KMS-11 (cell line): Measurements from ENCODE around the gene MUC2.

ENCODE experiments used
- H2AFZ ChIP-seq: fragments of 200-600 bp; sonication (generic); 2 replicates; pipeline ENCODE4 v1.6.1; 2016; ENCODE audit warnings: antibody characterized with exemption, mixed run types, low read depth
- H3K27ac ChIP-seq: fragments of 200-600 bp; sonication (generic); 2 replicates; pipeline ENCODE4 v1.6.1; 2016; ENCODE audit warnings: mild to moderate bottlenecking, mixed run types
- H3K27me3 ChIP-seq: fragments of 200-600 bp; sonication (generic); 2 replicates; pipeline ENCODE4 v1.6.1; 2017; ENCODE audit warnings: mild to moderate bottlenecking, low read depth, mixed run types, moderate library complexity; ENCODE audit not compliant: insufficient read depth
- H3K36me3 ChIP-seq: fragments of 200-600 bp; sonication (generic); 2 replicates; pipeline ENCODE4 v1.6.1; 2017; ENCODE audit warnings: mild to moderate bottlenecking, mixed run types; ENCODE audit not compliant: insufficient read depth
- H3K4me1 ChIP-seq: fragments of 200-600 bp; sonication (generic); 2 replicates; pipeline ENCODE4 v1.6.1; 2016; ENCODE audit warnings: mild to moderate bottlenecking, low read depth, mixed run types; ENCODE audit not compliant: poor library complexity, severe bottlenecking
- H3K4me2 ChIP-seq: fragments of 200-600 bp; sonication (generic); 2 replicates; pipeline ENCODE4 v1.7.0; 2016; ENCODE audit warnings: mild to moderate bottlenecking, mixed run types
- H3K4me3 ChIP-seq: fragments of 200-600 bp; sonication (generic); IDR thresholded peaks from 2 replicates; pipeline ENCODE4 v1.6.1; 2017; ENCODE audit warnings: low read depth, low read length, mixed read lengths; ENCODE audit not compliant: insufficient read depth
- H3K79me2 ChIP-seq: fragments of 200-600 bp; sonication (generic); 2 replicates; pipeline ENCODE4 v1.6.1; 2016; ENCODE audit warnings: low read depth, mixed run types; ENCODE audit not compliant: insufficient read depth
- H3K9ac ChIP-seq: fragments of 200-600 bp; sonication (generic); 2 replicates; pipeline ENCODE4 v1.6.1; 2016; ENCODE audit warnings: mild to moderate bottlenecking, mixed run types
- H4K20me1 ChIP-seq: fragments of 200-600 bp; sonication (generic); 2 replicates; pipeline ENCODE4 v1.6.1; 2016; ENCODE audit warnings: mild to moderate bottlenecking, mixed run types; ENCODE audit not compliant: insufficient read depth
- CTCF ChIP-seq: fragments of 200-600 bp; sonication (generic); conservative IDR thresholded peaks from 2 replicates; pipeline ENCODE4 v1.6.1; 2017; ENCODE audit warnings: low read depth, mild to moderate bottlenecking, antibody characterized with exemption, low read length, moderate library complexity, mixed read lengths

MUC2 gene

GRCh38 chr11:1029654-1030053 lies 45.0 kb upstream of the MUC2 start:
- Histone ChIP-seq H3K27me3 (peaks cover 16% of the 10 kb centered on the region; the same call in 1 of the 2 replicates), H3K4me3 (no peak overlapping the region), H3K4me2 (no peak overlapping the region), H4K20me1 (no peaks in the 10 kb centered on the region), H3K79me2 (no peaks in the 10 kb centered on the region), H3K9ac (no peak overlapping the region), H2AFZ (no peak overlapping the region), H3K27ac (no peak overlapping the region), H3K36me3 (no peaks in the 10 kb centered on the region), H3K4me1 (no peaks in the 10 kb centered on the region)
- TF ChIP-seq CTCF: no peak

- Histone ChIP-seq H2AFZ (no peak overlapping the region), H4K20me1 (no peaks in the 10 kb centered on the region), H3K79me2 (no peaks in the 10 kb centered on the region), H3K27me3 (peaks cover 21% of the 10 kb centered on the region; the same call in 1 of the 2 replicates), H3K36me3 (no peaks in the 10 kb centered on the region), H3K9ac (no peak overlapping the region), H3K4me1 (no peaks in the 10 kb centered on the region), H3K27ac (no peak overlapping the region), H3K4me3 (no peak overlapping the region), H3K4me2 (no peak overlapping the region)
- no peak for TF ChIP-seq CTCF
Measured at GRCh38 chr11:1030086-1030485, 44.6 kb upstream of the MUC2 start.

GRCh38 chr11:1030556-1030955 lies 44.1 kb upstream of the MUC2 start:
- Histone ChIP-seq H4K20me1 (no peaks in the 10 kb centered on the region), H3K4me3 (no peak overlapping the region), H3K27ac (no peak overlapping the region), H3K4me2 (no peak overlapping the region), H3K79me2 (no peaks in the 10 kb centered on the region), H2AFZ (no peak overlapping the region), H3K9ac (no peak overlapping the region), H3K4me1 (no peaks in the 10 kb centered on the region), H3K27me3 (peaks cover 24% of the 10 kb centered on the region; the same call in 1 of the 2 replicates), H3K36me3 (no peaks in the 10 kb centered on the region)
- TF ChIP-seq CTCF: no peak

- H3K4me3 ChIP-seq: no peak overlapping the region
- peaks cover 28% of the 10 kb centered on the region; the same call in 1 of the 2 replicates for H3K27me3 ChIP-seq
- no peaks in the 10 kb centered on the region for H3K79me2 ChIP-seq
- no peak overlapping the region for H2AFZ ChIP-seq
- H3K4me2 ChIP-seq: no peak overlapping the region
- no peaks in the 10 kb centered on the region for H3K4me1 ChIP-seq
- TF ChIP-seq CTCF: no peak
- no peaks in the 10 kb centered on the region for H4K20me1 ChIP-seq
- H3K9ac ChIP-seq: no peak overlapping the region
- H3K27ac ChIP-seq: no peak overlapping the region
- H3K36me3 ChIP-seq: no peaks in the 10 kb centered on the region
Measured at GRCh38 chr11:1031121-1031899, 43.4 kb upstream of the MUC2 start.
